Measurements from ENCODE around the gene SGSM2.

DNA sequence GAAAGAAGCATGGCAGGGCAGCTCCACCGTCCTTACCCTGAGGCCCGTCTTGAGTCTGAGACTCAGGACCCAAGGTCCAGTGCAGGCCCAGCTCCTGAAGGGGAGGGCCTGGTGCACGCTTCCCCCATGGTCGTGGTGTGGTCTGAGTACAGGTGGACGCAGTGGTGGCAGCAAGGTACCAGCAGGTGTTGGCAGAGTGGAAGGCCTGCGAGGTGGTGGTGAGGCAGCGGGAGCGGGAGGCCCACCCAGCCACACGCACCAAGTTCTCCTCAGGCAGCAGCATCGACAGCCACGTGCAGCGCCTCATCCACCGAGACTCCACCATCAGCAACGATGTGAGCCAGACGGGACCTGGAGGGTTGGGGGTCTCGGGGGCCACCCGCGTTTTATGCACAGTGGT is 35.9 kb downstream of the SGSM2 start:
- TF ChIP-seq, protein P1, sequence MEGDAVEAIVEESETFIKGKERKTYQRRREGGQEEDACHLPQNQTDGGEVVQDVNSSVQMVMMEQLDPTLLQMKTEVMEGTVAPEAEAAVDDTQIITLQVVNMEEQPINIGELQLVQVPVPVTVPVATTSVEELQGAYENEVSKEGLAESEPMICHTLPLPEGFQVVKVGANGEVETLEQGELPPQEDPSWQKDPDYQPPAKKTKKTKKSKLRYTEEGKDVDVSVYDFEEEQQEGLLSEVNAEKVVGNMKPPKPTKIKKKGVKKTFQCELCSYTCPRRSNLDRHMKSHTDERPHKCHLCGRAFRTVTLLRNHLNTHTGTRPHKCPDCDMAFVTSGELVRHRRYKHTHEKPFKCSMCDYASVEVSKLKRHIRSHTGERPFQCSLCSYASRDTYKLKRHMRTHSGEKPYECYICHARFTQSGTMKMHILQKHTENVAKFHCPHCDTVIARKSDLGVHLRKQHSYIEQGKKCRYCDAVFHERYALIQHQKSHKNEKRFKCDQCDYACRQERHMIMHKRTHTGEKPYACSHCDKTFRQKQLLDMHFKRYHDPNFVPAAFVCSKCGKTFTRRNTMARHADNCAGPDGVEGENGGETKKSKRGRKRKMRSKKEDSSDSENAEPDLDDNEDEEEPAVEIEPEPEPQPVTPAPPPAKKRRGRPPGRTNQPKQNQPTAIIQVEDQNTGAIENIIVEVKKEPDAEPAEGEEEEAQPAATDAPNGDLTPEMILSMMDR (IDR thresholded peaks at IDR 0.05) = no peak
- TF ChIP-seq EP300 (IDR thresholded peaks at IDR 0.05) = no peak
